GM21529 (cell line): Measurements from ENCODE around the gene GTF3C4.

Experiments used
- ATAC-seq: cut with Tn5 transposase; IDR thresholded peaks from one replicate; pipeline ENCODE4 v1.9.1; 2021; ENCODE audit not compliant: unreplicated experiment

The GTF3C4 gene, protein sequence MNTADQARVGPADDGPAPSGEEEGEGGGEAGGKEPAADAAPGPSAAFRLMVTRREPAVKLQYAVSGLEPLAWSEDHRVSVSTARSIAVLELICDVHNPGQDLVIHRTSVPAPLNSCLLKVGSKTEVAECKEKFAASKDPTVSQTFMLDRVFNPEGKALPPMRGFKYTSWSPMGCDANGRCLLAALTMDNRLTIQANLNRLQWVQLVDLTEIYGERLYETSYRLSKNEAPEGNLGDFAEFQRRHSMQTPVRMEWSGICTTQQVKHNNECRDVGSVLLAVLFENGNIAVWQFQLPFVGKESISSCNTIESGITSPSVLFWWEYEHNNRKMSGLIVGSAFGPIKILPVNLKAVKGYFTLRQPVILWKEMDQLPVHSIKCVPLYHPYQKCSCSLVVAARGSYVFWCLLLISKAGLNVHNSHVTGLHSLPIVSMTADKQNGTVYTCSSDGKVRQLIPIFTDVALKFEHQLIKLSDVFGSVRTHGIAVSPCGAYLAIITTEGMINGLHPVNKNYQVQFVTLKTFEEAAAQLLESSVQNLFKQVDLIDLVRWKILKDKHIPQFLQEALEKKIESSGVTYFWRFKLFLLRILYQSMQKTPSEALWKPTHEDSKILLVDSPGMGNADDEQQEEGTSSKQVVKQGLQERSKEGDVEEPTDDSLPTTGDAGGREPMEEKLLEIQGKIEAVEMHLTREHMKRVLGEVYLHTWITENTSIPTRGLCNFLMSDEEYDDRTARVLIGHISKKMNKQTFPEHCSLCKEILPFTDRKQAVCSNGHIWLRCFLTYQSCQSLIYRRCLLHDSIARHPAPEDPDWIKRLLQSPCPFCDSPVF

DNA sequence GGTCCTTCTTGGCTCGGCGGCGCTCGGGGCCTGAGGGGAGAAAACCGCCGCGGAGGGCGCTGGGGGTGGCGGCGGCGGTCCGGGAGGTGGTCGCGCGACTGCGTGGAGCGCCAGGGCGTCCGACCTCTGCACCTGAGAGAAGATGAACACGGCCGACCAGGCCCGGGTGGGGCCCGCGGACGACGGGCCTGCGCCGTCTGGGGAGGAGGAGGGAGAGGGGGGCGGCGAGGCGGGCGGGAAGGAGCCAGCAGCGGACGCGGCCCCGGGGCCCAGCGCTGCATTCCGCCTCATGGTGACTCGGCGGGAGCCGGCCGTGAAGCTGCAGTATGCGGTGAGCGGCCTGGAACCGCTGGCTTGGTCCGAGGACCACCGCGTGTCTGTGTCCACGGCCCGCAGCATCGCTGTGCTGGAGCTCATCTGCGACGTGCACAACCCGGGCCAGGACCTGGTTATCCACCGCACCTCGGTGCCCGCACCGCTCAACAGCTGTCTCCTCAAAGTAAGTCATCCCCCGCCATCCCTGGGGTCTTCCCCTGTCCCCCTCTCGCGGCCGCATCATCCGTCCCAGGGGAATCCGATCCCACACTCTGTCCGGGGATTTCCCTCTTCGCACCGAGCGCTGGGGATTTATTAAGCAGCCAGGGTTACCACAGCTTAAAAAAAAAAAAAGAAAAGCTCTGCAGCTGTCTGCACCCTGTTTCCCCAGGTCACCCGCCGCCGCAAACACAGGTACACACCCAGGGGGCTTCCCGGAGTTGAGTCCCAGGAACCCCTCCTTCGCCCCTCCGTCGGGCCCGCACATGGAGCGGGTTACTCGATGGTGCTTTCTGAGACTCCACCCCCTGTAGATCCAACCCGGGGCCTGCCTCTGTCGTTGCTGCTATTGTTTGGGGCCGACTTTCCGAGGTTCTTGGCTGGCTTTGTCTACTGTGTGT, at the start of gene GTF3C4:
TSS of gene GTF3C4 (plus strand) at position 8 of the 935 bp plus-strand sequence. CDS start at position 143, 135 bp downstream.
- ATAC-seq, result peak; percentile 27

DNA sequence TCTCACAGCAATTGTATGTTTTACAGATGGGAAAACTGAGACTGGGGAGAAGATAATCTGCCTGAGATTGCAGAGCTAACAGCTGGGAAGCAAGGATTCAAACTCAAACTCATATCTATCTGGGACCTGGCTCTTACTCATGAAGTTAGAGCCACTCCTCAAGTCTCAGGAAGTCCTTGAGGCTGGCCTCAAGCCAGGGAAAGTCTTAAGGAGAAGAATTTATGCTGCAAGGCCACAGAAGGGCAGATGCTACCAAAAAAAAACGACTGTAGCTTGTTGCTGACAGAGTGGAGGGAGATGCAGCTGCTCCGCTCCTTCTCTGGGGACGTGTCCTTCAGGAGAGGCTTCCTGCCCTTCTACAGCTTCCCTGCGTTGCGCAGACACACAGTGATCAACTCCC, 48.1 kb upstream of the GTF3C4 start:
- ATAC-seq, result no peak

DNA sequence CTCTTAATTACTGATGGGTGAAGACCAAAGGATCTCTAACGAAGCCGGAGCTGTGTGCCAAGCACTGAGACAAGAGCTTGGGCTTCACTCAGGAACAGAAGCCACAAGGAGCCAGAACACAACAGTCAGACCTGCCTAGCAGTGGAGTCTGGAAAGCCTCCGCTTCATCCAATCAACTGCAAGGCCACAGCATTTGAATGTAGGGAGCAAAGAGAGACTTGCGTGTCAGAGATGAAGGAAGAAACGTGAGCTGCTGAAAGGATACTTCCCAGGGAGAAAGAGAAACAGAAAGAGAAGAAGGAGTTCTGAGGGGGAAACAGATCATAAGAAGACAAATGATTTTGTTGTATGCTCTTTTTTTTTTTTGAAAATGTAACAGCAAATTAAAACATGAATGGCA, 44.0 kb upstream of the GTF3C4 start:
- no peak for ATAC-seq

DNA sequence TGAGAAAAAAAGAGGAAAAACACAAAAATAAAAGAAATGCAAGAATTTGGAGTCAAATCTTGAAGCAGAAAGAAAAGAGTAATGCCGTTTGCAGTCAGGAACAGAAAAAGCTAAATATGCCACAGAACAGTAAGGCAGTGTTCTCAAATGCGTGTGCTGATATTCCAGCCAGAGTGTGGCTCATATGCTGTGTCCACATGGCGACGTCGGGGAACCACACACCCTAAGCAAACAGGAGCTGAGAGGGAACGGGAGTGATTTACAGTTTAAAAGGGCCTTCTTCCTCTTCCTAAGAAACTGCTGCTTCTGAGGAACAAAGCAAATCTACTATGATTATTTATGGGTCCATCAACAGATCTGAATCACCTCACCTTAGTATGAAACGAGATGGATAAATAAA, 43.2 kb upstream of the GTF3C4 start:
- no peak for ATAC-seq

DNA sequence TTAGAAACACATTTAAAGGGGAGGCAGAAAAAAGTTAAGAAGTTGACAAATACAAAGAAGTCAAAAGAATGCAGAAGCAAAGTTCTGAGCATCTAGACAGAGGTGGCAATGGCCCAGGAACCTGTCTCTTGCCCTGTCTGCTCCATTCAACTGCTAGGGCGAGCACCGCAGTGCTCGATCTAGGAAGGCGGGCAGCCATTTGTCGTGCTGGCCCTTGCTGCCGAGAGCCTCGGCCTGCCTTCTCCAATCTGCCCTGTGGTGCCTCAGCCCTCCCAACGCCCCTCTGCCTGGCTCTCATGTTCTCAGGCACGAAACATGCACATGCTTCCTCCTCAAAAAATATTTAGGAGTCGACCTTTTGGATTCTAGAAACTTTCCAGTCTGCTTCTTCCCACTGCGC, 42.7 kb upstream of the GTF3C4 start:
- ATAC-seq, result no peak

DNA sequence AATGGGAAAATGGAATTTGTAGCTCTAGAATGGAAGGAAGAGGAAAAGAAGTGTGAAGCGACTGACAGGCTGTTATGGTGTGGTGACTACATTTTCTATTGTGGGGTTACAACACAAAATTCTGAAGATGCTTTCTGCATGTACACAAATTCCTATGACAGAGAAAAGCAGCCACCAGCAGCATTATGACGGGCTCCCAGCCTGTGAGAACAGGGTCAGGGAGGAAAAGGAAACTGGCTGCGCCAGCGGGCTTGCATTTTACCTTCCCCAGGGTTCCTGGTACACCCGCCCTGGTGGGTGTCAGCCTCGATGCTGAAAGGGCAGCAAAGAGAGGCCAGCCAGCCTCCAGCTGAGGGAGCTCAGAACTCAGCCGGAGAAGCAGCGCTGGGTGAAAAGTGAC, 41.5 kb upstream of the GTF3C4 start:
- ATAC-seq, result no peak

DNA sequence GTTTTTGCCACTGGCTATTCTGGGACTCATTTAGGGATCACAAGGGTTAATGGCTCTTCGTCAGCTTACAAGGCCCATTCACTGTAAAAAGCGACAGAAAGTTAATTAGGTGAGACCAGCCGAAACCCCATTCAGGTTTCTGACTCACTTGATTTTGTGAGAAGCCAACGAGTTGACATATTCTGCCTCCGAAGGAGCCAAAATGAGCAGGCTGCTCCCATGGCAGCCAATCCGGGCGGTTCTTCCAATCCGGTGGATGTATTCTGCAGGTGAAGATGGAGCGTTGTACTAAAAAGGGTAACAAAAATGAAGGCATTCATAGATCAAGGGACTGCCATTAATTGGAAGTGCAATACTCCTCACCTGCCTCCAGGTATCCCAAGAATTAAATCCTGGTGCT, 40.1 kb upstream of the GTF3C4 start:
- ATAC-seq, result no peak

DNA sequence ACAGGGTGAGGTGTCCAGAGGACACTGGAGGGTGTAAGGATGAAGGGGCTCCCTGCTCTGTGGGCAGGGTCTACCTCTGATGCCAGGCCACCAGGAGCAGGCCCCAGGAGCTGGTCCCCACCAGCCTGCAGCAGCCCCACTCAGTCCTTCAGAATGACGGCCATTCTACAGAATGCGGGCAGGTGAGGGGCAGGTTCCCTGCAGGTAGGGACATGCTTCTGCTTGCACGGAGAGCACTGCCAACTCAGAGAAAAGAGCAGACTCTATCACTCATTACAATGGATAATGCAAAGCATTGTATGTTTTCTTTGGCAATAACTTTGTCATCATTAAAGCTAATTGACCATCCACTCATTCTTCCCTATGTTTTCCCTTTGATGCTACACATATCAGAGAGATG, 39.5 kb upstream of the GTF3C4 start:
- no peak for ATAC-seq

DNA sequence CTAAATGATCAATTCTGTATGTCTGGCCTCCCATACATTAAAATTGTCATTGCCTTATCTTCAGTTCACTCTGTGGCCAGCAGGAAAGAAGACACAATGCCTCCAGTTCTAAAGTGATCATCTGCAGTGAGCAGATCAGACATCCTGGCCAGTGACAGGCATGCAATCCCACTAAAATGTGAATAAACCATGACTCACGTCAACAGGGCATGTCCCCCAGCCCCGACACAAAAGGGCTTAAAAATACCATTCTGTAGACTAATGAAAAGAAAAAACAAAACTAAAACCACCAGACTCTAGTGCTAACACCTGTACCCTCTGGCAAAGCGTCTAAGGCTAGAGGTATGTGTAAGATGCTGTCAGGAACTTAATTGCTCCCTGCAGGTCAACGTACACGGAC, 39.0 kb upstream of the GTF3C4 start:
- ATAC-seq, result no peak

DNA sequence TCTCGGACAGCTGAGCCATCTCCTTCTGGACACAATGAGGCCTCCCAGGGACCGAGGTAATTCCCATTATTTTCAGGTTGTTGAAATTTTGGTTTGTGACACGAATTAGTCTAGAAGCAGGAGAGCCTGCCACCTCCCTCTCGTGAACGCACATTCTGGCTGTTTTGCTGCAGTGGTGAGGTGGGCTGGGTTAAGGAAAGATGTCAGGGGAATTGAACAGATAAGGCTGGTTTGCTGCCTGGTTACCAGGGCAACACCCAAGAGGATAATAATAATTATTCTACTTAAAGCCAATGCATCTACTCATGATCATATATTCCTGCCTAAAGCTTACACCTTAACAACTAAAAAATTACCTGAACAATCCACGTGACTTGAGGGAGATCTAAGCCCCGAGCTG, 38.6 kb upstream of the GTF3C4 start:
- no peak for ATAC-seq

DNA sequence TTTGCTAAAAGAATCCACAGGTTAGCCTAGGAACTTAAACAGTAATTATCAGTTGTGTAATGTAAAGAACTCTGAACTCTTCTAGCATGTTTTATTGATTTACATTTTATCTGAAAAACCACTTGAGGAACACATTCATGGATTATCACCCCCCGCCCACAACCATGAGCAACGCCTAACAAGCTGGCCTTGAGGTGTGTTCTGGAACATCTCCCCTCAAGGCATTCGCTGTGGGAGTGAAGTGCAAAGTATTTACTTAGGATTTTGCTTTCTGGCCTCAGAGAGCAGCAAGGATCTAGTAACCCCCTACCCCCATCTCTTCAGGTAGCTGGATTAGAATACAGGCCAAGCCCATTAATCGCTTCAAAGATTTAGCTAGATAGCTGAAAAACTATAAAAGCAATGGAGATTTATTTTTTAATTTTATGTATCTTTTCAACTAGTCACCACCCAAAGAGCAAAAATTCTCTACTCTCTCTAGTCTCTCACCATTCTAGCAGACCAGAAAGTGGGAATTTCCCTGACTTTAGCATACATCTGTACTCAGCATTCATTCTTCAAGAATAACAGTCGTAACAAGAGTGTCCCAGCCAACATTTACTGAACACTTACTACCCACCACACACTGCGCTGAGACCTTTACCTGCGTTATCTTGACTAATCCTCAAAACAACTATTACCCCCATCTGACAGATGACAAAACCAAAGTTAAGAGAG, 37.7 kb upstream of the GTF3C4 start:
- ATAC-seq, result no peak

DNA sequence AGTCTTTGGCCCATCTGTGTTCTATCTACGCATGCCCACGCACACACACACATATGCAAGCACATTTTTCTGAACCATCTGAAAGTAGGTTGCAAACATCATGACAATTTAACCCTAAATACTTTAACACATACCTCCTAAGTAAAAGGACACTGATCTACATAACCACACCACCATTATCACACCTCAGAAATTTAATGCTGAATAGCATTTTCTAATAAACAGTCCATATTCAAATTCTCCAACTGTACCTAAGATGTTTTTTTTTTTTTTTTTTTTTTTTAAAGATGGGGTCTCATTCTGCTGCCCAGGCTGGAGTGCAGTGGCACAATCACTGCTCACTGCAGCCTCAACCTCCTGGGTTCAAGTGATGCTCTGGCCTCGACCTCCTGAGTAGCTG, 35.9 kb upstream of the GTF3C4 start:
- no peak for ATAC-seq

DNA sequence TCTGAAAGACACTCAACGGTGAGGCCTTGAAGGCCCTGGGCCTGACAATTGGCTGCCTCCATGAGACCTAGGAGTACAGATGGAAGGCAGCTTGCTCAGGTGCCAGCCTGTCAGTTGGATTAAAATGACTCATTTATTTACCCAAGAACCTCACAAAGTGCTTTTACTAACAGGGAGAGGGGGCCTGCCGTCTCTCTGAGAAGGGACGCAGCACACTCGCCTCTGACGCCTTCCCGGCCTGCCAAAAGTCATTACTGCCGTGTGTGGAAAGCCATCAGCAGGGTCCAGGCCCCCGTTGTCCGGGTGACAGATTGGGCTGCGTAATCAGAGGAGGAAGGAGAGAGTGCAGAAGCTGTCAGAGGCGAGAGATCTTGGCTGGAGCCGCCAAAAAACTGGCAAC, 32.9 kb upstream of the GTF3C4 start:
- no peak for ATAC-seq

DNA sequence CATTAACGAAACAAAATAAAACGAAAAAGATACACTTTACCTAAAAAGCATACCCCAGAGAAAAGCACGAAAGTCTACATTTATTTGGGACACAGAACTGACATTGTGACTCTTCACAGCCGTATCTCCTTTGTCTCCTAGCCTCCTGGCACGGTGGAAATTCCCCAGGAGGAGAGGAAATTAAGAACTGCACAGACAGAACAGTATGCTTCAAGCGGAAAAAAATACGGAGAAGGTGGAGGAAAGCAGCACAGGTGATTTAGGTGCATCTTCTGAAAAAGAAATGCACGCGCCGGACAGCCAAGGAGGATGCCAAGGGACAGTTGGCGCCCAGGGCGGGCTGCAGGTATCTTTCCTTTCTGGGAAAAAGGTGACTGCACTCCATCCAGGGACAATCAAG, 32.5 kb upstream of the GTF3C4 start:
- ATAC-seq, result no peak

DNA sequence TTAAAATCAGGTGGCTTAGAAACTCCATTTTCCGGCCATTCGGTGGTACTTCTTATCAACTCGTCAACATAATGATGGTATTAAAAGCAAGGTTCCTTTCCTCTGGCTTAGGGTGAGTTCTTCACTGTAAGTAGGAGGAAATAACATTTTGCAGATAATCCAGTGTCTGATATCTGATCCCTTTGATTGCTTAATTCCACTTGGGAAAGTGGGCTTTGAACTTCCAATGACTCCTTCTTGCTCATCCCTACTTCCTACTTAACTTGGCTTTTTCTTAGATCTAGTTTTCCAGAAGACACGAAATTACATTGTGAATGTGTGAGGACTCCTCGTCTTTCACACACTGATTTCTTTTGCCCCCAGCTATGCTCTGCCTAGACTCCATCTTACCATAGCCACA, 32.0 kb upstream of the GTF3C4 start:
- no peak for ATAC-seq

DNA sequence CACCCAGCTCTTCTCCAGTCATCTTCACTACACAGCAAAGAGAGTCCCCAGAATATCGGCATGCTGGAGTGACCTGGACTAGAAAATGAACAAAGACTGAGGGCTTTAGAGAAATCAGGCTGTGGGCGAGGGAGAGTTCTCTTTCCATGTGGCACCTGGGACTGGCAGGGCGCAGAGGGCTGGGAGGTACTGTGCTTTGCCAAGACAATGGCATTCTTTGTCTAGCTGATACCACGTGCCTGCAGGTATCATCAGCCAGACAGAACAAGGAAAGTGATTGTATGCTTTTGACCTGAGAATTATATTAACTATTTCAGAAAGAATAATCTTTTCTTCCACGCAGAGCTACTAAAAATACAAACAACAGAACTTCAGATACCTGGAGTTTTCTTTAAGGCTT, 30.9 kb upstream of the GTF3C4 start:
- ATAC-seq, result no peak

DNA sequence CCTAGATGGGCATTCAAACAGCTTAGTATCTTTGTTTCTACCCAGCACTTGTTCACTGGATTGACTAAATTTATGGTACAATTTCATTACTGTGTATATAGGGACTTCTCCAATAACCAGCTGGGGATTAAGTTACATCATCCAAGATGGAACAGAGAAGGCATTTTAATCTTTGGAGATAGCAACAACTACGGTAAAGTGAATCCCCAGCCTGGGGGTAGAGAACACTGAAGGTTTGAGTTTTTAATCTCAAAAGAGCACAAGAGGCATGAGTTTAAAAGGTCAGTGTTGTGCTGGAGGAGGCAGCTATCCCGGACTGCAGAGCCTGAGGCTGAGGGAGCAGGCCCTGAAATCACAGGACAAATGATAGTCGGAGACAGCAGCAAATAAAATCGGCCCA, 29.0 kb upstream of the GTF3C4 start:
- no peak for ATAC-seq

DNA sequence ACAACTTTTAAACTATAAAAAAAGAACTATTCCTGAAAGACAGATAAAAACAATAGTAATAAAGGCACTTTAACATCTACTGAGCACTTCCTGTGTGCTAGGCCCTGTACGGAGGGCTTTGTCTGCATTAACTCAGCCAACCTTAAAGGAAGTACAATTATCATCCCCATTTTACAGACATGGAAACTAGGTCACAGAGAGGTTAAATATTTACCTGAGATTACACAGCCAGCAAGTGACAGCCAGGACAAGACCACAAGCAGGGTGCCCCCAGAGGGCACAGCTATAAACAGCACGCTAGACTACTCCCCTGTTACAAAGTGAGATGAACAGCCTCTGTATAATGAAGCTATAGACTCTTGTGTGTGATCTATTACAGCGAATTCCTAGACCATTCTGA, 26.0 kb upstream of the GTF3C4 start:
- ATAC-seq, result no peak

DNA sequence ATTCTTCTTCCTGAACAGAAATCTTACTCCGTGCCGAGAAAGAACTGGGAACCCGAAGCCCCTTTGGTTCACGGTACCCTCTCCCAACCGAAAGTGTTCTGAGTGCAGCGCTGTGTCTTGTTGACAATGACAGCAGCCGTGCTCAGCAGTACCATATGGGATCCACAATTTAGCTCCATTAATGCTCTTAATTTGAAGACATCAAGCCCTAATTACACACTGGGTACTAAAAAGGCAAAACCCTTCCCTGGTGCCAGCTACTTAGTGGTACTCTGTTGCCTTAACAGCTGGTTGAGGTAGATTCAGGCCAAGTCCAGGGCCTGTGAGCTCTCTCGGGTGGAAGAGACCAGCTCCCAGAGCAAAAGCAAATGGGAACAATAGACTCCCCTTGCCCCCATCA, 25.0 kb upstream of the GTF3C4 start:
- ATAC-seq, result no peak

DNA sequence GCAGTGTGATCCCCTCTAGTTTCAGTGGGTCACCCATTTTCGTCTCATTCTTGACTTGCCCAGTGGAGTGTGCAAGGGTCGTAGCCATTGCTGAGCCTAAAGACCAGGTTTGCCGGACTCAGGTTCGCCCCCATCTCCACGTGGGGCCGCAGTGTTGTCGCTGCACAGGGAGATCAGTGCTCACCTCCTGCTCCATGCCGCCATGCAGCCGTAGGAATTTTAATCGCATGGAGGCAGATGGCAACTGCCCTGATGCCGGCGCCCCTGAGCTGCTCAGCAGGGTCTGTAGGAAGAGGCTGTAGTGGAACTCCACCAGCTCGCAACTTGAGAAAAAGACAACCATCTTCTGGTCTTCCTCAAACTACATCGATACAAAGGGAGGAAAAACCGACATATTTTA, 24.6 kb upstream of the GTF3C4 start:
- no peak for ATAC-seq

DNA sequence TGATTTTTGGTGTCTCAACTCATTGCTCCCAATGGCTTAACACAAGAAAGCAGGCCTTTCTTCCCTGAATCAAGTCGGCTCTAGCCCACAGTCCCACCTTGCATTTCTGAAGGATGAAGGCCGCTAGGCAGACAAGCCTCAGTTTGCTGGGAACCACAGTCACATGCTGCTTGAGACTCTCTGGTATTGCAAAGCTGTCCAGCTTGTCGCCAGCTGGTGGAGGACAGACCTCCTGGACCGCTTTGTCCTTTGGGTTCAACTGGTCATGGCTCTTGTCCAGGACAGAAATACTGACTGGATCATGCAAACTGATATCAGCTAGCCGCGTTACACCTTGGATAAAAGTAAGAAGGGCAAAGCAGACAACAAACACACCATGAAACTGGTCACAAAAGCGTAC, 23.5 kb upstream of the GTF3C4 start:
- ATAC-seq, result no peak
